Activated CD4-positive, alpha-beta T cell treated with anti-CD3 and anti-CD28 coated beads for 1 hour (primary cell): ENCODE results near the gene KCTD21.
"Not testable (repeated sequence)": the region's sequence is repeated elsewhere in the genome, so short reads cannot be mapped to it uniquely, and the experiment has no call there.

Experiments
- DNase-seq: peaks from one replicate; pipeline ENCODE4 v3.0.0-alpha.2; 2020

KCTD21 gene

DNA sequence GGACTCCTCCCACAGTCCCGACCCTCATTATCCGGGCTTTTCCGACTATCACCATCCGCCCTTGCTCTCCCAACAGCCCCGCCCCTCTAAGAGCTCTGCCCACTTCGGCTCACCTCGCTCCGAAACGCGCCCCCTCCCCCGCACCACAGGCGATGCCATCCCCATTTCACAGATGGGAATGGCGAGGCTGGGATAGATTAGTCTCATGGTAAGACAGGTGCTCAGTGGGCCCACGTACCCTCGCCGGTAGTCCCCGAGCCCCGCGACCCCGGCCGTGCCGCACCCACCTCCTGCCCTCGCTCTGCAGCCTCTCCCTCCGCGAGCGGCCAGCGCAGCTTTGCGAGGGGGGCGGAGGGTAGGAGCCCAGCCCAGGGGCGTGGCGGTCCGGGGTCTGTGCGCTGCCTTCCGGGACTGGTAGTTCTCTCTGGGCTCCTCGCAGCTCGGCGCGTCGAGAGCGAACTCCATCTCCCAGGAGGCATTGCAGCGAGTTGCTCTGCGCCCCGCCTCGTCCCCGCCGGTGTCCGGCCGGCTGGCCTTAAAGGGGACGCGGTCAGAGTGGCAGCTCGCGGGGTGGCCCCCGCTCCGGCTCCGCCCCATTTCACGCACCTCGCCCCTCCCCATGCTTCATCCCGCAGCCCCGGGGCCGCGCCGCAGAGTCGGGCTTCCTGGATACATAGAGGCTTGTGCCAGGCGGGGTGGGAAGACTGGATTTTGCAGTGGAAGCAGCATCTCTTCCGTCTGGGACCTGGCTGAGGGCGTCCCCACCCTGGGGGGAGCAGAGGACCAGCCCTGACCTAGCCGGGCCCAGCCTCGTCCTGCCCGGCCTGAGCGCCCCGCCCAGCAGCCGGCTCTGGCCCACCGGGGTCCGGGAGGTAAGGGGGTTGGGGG, at the start of gene KCTD21, which contains the start of gene USP35:
Gene KCTD21 (minus strand): TSS at position 341 of the 888 bp plus-strand sequence. CDS start 14,072 bp downstream, outside the sequence.
Gene USP35 (plus strand): TSS at position 634 of the 888 bp plus-strand sequence. CDS start 7,327 bp downstream, outside the sequence.
- DNase-seq = peak; percentile 83

DNA sequence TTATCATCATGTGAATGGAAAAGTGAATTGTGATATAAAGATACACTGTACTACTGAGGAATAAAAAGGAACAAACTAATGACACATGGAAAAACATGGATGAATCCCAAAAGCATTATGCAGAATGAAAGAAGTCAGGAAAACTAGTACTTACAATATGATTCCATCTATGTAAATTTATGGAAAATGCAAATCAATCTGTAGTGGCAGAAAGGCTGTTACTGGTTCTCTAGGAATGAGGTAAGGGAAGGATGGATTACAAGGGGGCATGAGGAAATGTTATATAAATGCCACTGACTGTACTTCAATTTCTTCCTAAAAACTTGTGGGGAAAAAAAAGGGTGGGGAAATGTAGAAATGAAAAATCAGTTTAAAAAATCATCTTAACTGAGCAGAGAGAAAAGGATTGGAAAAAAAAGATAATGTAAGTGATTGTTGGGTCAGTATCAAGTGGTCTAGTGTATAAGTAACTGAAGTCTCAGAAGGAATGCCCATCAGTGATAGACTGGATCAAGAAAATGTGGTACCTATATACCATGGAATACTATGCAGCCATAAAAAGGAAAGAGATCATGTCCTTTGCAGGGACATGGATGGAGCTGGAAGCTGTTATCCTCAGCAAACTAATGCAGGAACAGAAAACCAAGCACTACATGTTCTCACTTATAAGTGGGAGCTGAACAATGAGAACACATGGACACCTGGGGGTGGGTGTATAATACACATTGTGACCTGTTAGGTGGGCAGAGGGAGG, 49.0 kb upstream of the KCTD21 start:
- no peak for DNase-seq

GRCh38 chr11:78234006-78234405, 45.6 kb upstream of the KCTD21 start:
- no peak for DNase-seq

- DNase-seq = not testable (repeated sequence)
Measured at GRCh38 chr11:78233046-78233445, 44.6 kb upstream of the KCTD21 start.

- no peak for DNase-seq
Measured at GRCh38 chr11:78231962-78232501, 43.6 kb upstream of the KCTD21 start.

- DNase-seq = no peak
Measured at GRCh38 chr11:78230161-78230877, 41.9 kb upstream of the KCTD21 start.

- no peak for DNase-seq
Measured at GRCh38 chr11:78229106-78229505, 40.7 kb upstream of the KCTD21 start.

DNA sequence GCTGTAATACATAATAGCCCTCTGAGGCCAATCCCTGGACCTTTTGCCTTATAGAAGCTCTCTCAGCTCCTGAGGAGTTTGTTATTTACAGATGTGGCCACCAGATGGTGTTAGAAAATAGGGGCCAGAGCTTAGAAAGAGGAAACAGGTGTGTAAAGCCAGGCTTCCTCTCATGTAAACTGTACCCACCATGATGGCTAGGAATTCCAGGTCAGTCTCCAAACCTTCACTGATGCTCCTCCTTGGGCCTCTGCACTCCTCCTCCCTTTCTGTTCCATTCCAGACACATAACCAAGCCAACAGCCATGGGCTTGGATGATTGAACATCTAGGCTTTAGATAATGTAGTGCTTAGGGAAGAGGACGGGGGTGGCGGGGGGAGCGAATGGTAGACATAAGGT, 40.0 kb upstream of the KCTD21 start:
- no peak for DNase-seq

GRCh38 chr11:78227921-78228320, 39.5 kb upstream of the KCTD21 start:
- no peak for DNase-seq

DNA sequence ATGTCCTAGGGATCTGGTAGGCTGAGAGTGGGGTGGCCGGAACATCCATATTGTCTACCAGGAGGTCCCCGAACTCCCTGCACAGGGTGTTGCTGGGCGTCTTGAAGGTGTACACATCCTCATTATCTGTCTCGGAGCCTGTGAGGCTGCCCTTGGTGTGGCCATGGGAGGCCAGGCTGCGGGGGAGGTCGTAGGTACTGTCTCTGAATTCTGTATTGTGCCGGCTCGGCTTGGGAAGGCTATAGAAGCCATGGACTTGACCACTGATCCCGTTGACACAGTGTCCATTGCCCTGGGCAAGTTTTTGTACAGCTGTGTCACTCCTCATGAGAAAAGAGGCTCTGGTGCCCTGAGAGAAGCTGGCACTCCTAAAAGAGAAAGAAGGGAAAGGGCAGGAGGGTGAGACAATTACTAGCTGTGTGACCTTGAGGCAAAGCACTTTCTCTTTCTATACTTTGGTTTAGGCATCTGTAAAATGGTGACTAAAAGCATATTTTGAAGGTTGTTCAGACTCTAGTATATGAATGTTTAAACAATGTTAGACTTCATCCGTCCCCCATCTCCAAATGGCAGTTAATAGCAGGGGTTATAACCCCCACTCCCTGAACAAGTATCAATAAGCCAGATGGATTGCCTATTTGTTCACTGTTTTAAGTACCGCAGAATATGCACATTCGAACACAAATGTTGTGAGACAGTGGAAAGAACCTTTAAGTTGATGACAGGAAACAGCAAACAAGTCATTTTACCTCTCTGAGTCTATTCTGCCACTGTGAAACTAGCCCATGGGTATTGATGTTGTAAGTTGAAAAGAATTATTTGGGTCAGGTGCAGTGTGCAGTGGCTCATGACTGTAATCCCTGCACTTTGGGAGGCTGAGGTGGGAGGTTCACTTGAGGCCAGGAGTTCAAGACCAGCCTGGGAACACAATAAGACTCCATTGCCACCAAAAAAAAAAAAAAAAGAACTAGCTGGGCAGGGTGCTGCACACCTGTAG, 38.6 kb upstream of the KCTD21 start:
- DNase-seq = no peak

DNA sequence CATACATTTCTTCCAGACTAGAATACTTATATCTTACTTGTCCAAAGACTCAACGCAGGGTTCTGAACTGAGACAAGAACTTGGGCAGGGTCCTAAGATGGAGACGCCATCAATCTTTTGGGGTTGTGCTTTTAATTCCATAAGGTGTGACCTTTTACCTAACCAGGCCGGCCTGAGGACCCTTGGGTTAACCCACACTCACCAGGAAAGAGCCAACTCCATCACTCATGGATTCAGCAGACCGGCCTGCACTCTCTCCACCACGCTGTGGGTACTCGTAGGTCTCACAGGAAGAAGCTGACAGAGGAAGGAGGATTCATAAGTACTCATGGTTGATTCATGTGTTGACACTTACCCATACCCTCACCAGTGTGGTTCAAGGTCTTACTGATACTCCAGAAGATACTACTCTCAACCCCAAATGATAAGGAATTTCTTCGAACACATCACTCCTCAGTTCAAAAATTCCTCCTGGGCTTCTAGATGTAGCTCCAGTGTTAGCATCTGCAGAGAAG, 36.5 kb upstream of the KCTD21 start:
- no peak for DNase-seq

GRCh38 chr11:78224506-78224905, 36.1 kb upstream of the KCTD21 start:
- no peak for DNase-seq

- DNase-seq = no peak
Measured at GRCh38 chr11:78223320-78223954, 35.0 kb upstream of the KCTD21 start.

DNA sequence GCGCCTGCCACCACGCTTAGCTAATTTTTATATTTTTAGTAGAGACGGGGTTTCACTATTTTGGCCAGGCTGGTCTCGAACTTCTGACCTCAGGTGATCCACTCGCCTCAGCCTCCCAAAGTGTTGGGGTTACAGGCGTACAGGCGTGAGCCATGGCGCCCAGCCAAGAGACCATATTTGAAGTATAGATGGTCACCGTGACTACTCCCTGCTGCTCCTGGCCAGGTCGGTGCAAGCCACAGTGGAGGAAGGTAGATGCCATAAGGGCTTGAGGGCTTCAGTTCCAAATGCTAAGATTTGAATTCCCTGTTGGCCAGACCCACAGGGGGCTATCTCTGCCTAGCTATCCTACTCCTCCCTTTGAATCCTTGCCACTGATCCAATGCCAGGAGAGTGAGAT, 34.3 kb upstream of the KCTD21 start:
- DNase-seq = not testable (repeated sequence)

DNA sequence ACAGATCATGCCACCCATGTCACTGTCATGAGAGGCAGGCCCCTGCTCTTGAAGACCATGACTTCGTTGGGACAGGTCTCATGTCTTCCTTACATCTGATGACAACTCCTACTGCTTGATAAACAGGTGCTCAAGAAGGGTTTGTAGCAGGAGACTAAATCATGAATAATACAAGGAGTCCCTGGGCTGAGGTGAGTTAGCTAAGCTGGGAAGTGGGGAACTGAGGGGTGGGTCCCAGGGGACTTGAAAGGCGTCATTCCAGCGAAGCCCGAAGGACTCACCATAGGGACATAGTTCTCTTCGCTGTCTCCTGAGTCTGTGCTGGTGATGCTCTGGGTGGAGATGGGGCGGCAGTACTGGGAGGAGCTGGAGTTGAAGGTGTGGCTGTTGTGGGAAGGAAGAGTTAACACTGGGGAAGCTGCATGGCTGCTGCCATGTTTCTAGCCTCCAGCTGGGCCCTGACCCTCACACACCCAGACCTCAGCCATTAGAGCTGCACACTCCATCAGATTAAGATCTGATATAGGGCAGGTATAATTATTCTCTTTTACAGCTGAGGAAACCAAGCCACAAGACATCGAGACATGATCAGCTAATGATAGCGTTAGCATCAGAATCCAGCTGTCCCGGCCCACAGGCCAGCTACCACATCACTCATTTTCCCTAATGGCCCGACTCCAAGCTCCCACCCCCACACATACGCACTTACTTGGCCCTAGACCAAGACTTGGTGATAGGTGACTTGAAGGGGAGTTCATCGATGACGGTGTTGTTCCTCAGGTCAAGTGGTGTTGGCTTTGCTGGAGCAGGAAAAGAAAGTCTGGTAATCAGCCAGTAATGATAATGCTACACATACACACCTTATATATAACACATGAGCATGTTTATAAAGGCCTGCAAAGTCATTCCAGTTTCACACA, 33.2 kb upstream of the KCTD21 start:
- no peak for DNase-seq

GRCh38 chr11:78220218-78221157, 32.1 kb upstream of the KCTD21 start:
- DNase-seq = no peak

- no peak for DNase-seq
Measured at GRCh38 chr11:78219493-78220217, 31.2 kb upstream of the KCTD21 start.
